HTERT RPE-1 (cell line): ENCODE results near the gene DPP10.

ENCODE experiments used
- in situ Hi-C: fragments of 300-500 bp; cut with MboI; formaldehyde crosslinking; loops from 4 replicates; pipeline ENCODE4 v1.14.3; 2020; ENCODE audit warnings: low sequenced_read_pairs

The DPP10 gene

DNA sequence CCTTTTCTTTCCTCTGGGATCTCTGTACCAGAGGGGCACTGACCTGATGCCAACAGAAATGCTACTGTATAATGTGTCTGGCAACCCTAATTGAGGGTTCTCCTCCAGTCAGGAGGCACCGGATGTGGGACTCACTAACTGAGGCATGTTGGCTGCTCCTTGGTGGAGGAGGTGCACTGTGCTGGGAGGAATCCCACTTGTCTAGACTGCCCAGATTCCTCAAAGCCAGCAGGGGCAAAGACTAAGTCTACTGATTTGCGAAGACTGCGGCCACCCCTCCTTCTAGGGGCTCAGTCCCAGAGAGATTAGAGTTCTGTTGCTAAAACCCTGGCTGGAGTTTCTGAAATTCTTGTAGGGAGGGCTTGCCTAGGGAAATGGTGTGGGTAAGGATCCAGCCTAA, 1192.1 kb downstream of the DPP10 start:
- in situ Hi-C loops = no loop called here

DNA sequence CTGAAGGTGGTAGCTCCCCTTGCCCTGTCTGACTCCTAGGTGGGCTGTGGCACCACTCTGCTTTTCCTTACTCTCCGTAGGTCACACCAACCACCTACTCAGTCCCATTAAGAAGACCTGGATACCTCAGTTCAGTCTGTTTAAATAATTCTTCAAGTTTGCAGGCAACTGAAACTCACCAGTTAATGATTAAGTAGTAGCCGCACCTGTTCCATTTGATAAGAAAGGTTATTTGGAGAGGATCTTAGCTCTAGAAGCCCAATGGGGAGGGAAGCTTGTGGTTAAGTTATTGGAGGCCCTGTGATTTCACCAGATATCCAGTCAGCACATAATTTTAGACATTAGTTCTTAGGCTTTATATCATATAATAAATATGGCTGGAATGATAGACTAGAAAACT, 1193.0 kb downstream of the DPP10 start:
- in situ Hi-C loops = no loop called here

DNA sequence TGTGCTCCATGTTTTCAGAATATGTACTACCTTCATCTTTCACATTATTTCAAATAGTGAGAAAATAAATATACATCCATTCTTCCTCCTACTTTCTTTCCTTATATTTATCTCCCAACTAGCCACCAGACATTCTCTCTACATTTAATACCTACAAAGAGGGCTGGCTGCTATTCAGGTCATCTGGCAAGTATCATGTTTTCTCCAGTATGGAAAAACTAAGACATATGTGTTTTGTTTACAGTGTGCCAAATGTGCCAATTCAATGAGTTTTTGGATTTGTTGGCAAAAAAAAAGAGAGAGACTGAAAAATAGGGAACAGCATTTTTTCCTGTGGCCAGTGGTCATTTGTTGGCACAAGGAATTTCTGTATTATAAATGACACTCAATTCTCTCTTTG, 1207.3 kb downstream of the DPP10 start:
- in situ Hi-C loops = no loop called here

DNA sequence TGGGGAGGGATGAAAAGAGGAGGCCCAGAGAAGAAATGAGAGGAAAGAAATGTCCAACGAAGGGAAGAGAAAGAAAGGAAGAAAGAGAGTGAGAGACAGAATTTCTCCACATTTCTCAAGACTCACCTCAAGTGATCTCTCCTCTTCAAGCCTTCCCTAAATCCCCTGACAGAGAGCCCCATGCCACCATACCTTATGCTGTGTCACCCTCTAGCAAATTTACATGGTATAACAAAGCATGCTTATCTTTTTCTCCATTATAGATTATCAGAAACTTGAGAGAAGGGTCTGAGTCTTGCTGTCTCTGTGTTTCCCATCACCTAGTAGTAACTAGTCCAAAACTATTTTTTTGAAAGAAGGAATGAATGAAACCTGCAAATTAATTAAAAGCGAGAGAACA, 1208.4 kb downstream of the DPP10 start:
- in situ Hi-C loops = no loop called here

DNA sequence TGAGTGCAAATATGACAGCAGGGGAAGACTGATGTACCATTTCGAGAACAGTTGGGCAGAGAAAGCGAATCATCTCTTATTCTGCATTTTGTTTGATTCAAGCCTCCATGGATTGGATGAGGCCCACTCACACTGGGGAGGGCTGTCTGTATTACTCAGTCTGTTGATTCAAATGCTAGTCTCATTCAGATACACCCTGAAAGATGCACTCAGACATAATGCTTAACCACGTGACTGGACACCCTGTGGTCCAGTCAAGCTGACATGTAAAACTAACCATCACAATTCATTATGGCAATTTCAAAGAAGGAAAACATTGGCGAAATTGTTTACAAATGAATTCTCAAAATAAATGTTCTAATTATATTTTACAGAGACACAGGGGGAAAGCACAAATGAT, 1210.2 kb downstream of the DPP10 start:
- in situ Hi-C loops = no loop called here

DNA sequence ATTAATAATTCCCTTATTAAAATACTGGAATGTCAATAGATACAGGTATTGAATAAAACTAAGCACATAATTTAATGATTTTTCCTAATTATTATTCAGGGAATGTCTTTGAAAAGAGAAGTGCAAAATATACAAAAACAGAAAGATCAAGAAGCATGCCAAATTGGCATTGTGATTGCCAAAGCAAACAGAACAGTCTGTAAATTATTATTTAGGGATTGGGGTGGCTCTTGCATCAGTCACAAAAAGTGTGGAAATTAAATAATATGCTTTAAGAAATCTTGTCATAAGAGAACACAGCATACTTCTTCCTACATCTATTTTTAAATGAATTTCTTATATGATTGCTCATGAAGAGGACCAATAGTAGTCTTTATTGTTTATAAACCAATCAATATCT, 1211.9 kb downstream of the DPP10 start:
- in situ Hi-C loops = no loop called here

DNA sequence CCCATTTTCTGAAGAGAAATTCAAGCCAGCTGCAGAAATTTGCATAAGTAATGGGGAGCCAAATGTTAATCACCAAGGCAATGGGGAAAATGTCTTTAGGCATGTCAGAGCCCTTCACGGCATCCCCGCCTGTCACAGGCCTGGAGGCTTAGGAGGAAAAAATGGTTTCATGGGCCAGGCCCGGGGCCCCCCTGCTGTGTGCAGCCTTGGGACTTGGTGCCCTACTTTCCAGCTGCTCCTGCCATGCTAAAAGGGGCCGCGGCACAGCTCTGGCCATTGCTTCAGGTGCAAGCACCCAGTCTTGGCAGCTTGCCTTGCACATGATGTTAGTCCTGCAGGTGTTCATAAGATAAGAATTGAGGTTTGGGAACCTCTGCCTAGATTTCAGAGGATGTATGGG, 1235.7 kb downstream of the DPP10 start:
- in situ Hi-C loops = no loop called here

DNA sequence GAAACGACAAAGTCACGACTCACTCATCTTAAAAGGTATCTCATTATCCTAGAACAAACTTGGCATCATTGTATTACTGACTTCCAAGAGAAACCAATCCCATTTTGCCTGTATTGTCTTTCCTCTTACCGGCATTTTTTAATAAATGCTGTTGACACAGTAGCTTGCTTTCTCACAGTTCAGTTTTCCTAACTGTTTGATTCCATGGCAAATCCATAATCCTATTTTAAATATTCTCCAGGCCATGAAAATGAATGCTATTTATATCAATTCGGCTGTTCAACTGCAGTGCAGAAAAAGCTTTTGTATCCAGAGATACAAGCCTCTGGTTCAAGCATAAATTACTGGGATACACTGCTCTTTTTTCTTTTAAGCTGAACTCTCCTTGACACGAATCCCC, 1241.9 kb downstream of the DPP10 start:
- in situ Hi-C loops = no loop called here

DNA sequence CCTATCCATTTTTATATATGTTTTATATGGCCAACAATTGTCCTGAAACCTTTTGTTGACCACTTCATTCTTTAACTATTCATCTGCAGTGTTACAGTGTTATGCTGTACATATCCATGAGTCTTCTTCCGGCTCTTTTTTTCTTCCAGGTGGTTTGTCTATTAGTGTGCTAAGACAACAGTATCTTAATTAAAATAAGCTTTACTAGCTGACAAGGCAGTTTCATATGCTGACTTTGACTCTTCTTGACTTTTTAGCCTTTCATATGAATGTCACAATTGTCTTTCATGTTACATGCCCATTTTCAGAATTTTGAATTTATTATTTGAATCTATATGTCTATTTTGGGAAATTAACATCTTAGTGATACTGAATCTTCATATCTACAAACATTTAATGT, 1249.0 kb downstream of the DPP10 start:
- in situ Hi-C loops = no loop called here

DNA sequence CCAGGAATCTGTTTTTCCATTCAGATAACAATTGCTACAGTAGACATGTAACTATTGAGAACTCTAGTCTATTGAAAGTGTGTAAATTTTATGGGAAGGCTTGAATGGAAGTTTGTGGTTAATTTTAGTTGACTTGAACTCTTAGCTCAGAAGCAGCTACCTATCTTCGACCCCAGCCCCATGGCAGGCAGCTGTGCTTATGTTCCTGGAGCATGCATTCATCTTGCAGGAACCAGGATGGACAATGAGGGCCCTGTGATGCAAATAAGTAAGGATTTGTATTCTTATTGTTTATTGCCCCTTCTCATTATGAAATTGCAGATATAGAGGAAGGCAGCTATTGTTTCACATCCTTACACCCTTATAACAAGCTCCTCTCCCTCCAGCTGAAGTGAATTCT, 1252.2 kb downstream of the DPP10 start:
- in situ Hi-C loops = no loop called here

DNA sequence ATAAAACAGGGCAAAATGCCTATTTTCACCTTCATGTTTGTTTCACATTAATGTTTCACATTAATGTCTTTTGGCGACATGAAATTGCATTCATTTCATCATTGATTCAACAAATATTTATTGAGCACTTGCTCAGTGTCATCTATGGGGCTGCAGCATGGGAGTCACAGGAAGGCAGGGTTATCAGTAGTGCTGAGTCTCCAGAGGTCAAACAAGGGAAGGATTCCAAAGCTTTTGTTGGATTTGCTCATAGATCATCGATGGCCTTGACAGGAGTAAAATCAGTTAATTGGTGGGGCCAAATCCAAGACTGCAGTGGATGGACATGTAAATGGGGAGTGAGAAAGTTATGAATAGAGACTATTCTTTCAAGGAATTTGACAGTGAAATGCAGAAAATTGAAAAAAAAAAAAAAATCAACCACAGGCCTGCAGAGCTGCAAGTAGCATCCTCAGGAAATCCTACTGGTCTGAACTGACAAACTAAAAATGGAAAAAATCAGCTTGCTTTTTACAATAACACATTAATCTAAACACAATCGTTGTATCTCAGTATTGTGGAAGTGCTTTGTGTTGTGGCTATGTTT, 1290.8 kb downstream of the DPP10 start:
- in situ Hi-C loops = no loop called here

DNA sequence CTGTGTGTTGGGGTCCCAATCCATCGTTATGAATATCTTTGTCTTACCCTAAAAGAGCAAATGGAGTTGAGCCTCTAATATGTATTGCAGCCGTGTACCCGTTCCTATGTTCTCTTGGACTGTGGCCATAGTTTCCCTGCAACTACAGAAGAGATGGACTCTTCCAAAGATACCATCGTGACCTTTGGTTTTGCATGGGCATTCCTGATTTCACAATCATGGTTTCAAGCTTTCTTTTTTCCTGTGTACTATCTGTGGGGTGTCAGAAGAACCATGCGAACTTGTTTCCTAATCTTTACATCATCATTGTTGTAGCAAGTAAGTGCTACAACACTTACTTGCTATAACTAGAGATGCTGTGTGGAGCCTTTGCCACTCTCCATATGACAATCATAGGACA, 1295.7 kb downstream of the DPP10 start:
- in situ Hi-C loops = no loop called here

DNA sequence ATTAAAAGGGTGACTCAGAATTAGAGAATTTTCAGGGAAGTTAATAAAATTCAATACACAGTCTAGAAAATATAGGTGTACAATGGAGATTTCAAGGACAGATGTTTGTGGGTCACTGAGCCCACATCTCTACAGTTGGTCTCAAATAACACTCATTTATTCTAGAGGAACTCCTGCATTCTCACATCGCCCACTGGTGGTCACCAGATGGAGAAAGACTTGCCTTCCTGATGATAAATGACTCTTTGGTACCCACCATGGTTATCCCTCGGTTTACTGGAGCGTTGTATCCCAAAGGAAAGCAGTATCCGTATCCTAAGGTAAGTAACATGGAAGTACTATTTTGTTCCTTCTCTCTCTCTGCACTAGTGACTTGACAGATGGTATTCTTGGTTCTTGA, 1297.1 kb downstream of the DPP10 start:
- in situ Hi-C loops = no loop called here

DNA sequence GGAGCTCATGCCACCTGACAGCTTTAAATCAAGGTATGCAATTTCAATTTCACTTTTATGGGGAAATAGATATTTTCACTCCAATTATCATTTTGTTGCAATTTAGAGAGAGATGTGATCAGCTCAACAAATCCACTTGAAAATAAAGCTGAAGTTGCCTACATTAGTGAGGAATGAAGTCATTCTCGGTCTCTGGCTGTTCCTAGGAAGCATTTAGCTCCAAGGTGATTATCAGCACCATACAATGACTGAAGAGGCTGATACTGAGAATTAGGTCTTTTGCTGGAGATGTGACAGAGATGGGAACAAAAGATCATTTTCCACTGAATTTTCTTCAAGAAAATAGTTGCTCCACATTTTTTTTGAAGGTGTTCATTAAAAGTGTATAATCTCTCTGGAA, 1303.7 kb downstream of the DPP10 start:
- in situ Hi-C loops = no loop called here

DNA sequence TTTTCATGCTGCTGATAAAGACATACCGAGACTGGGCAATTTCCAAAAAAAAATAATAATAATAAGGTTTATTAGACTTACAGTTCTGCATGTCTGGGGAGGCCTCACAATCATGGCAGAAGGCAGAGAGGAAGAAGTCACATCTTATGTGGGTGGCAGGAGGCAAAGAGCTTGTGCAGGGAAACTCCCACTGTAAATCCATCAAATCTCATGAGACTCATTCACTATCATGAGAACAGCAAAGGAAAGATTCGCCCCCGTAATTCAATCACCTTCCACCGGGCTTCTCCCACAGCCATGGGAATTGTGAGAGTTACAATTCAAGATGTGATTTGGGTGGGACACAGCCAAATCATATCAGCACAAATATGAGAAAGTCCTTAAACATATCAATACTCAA, 1314.8 kb downstream of the DPP10 start:
- in situ Hi-C loops = no loop called here

DNA sequence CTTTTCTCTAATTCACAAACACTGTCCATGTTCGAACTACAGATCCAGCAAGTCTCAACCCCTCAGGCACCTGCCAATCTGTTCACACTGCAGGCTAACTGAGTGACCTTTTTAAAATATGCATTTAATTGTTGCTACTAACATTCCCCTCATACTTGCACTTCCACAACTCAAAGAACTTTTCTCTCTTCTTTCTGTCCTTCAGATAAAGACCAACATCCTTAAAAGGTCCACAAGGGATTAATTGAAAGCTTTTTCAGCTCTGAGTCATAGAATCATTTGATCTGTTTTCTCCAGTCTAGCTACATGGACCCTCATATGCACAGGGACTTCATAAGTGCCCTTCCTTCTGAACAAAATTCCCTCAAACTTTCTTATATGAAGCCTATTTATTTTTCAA, 1321.2 kb downstream of the DPP10 start:
- in situ Hi-C loops = no loop called here

DNA sequence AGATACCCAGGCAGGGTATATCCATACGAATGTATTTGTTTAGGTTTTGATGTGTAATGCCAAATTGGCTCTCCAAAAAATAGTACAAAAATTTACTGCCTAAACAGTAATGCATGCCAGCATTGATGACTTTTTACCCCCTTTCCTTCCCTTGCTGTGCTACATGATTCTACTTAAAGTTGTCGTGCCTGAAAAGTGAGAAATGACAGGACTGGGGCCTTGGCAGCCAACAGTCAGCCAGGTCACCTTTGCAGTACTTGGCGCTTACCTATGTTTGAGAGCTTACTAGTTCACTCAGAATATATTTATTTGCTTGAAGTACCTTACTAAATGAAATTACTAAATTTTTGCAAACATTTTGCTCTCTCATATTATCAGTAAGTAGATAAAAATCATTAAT, 1329.1 kb downstream of the DPP10 start:
- in situ Hi-C loops = no loop called here

DNA sequence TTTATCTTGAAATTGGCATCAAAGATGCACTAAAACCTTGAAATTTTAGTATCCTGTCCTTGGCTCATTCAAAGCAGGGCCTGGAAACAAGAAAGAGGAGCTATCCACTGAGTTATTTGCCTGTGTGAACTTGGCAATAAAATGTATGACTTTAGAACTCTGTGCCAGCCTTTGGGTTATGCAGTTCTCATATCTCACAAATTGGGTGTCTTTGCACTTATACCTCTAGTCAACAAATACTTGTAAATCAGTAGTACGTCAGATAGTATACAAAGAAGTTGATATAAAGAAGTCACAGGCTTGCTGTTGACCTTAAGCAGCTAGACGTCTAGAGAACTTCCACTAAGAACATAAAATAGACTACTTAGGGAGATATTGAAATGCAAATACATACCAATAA, 1331.9 kb downstream of the DPP10 start:
- in situ Hi-C loops = no loop called here

DNA sequence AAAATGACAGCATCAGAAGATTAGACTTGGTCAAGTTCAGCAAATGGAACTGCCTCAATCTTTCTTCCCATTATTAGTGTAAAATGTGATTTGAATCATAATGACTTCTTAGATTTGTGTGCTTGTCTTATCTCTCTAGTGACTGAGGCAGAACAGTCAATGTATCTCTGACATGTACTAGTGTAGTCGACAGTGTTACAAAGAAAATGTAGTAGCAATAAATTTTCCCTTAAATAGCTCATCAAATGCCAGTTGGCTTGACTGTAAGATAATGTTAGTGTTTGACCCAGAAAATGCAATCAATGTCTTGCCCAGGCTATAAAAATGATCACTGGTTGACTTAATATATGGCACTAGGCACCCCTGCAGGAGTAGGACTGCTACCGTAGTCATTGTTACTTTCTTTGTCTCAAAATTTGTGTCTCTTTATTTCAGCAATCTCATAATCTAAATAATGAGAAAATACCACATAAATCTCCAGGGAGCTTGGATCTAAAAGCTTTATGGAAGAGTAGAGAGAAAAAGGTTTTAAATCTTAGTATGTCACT, 1336.7 kb downstream of the DPP10 start:
- in situ Hi-C loops = no loop called here

DNA sequence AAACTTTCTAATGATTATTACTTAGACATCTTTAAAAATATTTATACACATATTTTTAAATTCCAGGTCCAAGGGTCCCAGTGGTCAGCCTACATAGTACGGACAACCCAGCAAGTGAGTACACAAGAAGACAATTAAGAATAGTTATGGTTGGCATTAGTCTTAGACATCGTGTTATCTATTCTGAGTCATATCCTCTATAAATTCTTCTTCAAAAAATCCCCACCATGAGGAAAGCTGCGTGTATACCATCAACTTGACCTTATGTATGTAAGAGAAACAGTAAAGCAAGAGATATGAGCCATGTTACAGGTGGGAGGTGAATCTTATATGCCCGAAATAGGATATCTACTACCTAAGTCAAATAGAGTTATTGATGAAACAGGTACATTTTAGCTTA, 1339.8 kb downstream of the DPP10 start:
- in situ Hi-C loops = no loop called here

DNA sequence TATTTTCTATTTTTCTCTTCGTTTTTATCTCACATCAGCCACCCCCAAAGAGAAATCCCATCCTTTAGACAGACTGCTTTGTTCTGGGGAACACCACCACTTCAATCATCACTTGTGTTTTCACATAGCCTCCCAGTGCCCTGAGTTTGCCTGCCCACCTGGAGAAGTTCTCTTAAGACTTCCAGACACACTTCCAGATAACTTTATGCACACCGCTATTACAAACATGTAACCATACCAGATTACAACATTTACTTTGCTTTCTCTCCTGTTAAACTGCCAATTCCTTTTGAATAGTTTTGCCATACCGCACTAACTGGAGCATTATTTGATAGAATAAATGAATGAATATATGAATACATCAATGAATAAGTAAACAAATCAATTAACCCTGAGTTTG, 1353.6 kb downstream of the DPP10 start:
- in situ Hi-C loops = no loop called here

DNA sequence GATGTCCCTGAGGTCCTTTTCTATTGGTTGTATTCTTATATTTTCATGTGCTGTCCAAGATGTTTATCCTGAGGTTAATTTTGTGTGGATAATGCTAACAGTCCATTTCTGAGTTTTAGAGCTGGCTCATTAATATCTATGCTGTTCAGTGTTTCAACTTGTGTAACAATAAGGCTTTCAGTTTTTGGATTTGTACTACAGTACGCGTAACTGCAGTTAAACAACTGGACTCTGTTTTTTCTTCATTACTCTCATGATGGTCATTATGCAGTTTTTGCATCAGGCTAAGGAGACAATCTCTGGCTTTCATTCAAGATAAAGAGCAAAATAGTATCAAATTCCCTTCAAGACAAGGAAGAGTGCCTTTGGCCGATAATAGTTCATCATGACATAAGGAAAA, 1364.8 kb downstream of the DPP10 start:
- in situ Hi-C loops = no loop called here

DNA sequence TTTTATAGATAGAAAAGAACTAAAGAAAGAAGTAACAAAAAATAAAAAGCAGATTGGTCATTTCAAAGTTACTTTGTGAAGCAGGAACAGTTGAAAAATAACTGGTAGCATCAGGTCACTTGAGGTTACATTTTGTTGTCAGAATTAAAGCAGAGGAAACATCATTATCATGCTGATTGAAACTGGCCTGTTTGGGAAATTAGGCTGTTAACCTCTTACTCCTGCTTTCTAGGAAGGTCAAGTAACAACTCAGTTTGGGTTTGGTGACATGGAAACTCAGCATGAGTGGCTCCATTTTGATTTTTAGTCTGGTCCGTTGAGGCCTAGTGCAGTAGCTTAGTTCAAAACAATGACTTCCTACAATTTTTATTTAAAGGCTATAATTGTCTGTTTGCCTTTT, 1383.5 kb downstream of the DPP10 start:
- in situ Hi-C loops = no loop called here
